ENCODE data around the gene KCNK18. TPM values are rescaled to one million over a fixed set of nuclear protein-coding genes. Genes with fewer than 3 reads are reported as not detected.

The KCNK18 gene
- total RNA-seq (2014; rRNA removed; shearing (Covaris generic)), result not detected in 2 replicates

DNA sequence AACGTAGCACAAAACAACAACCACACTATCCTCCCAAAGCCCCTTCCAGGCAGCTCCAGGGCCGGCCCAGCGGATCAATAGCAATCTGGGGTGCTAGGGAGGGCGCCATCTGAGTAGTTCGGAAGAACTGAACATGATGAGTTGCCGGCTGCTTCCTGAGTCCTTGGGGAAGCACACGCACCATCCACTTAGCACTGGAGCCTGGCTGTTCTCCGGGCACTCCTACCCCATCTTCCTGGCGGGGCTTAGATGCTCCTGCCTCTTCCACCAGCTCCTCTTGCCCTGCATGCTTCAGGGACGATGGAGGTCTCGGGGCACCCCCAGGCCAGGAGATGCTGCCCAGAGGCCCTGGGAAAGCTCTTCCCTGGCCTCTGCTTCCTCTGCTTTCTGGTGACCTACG lies at the start of gene KCNK18:
TSS of gene KCNK18 (plus strand) at position 301 of the 400 bp plus-strand sequence. CDS start at position 301, 0 bp downstream.
- no peak for DNase-seq (ENCODE audit: low read depth)

DNA sequence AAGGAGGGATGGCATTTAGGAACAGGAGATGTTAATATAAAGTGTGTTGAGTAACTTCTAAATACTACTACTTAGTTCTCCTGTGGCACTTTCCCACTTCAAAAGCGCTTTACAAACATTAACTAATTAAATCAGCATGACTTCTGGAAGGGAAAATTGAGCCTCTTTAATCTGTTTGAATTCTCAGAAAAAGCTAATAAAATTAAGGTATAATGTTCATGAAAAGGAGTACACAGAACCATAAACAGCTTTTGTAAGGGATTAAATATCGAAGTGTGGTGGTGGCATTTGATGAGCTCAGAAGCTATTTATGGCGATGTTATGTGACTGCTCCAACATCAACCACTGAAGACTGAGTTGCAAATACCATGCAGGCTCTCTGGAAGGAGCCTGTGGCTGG lies 49.0 kb upstream of the KCNK18 start:
- DNase-seq (ENCODE audit: low read depth), result no peak

GRCh38 chr10:117152668-117153067 lies 44.6 kb upstream of the KCNK18 start:
- DNase-seq (ENCODE audit: low read depth), result no peak

GRCh38 chr10:117158297-117158696 lies 39.0 kb upstream of the KCNK18 start:
- no peak for DNase-seq (ENCODE audit: low read depth)

GRCh38 chr10:117159390-117159789 lies 37.9 kb upstream of the KCNK18 start:
- no peak for DNase-seq (ENCODE audit: low read depth)

DNA sequence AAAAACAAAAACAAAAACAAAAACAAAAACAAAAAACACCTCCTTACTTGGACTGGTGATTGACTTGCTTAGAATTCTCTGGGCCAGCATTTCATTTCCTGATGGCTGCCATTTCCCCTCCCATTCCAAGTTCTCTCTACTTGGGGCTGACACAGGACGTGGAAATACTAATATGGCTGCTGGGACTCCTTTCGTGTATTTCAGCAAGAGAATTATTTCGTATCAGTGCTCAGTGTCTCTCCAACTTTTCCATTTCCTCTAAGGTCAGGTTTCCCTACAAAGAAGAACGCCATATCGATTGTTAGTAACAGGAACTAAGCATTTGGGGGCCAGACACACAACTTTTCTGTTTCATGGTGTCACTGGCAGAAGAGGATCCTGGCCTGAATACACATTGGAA lies 36.7 kb upstream of the KCNK18 start:
- DNase-seq (ENCODE audit: low read depth), result no peak

GRCh38 chr10:117161386-117162033 lies 35.8 kb upstream of the KCNK18 start:
- DNase-seq (ENCODE audit: low read depth), result no peak

GRCh38 chr10:117162093-117163060 lies 34.9 kb upstream of the KCNK18 start:
- DNase-seq (ENCODE audit: low read depth), result no peak

- DNase-seq (ENCODE audit: low read depth), result peak; percentile 58
These were observed 34.0 kb upstream of the KCNK18 start for GRCh38 chr10:117163061-117163953.

DNA sequence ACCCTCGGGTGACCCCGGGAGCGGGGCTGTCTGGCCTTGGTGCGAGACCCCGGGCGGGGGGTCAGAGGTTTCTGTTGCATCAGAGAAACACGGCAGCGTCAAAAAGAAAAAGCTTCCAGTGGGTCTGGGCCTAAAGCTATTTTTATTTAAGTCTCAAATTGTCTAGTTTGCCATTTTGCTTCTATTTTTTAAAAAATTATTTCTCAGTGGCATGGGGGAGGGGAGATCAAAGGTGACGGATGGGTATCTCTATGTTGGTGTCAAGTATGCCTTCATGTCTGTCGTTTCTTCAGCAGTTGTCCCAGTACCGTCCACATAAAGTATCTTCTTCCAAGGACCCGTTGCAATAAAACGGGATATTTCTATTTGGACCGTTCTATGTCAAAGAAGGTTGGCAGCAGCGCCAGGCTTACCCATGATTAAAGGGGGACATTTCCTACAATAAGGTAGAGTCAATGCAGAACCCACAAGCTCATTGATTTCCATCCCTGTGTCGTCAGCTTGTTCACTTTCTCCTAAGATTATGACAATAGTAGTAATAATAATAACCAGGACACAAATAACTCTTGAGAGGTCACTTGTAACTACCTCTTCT lies 33.2 kb upstream of the KCNK18 start:
- DNase-seq (ENCODE audit: low read depth), result no peak

- DNase-seq (ENCODE audit: low read depth), result no peak
These were observed 32.4 kb upstream of the KCNK18 start for GRCh38 chr10:117164592-117165537.

DNA sequence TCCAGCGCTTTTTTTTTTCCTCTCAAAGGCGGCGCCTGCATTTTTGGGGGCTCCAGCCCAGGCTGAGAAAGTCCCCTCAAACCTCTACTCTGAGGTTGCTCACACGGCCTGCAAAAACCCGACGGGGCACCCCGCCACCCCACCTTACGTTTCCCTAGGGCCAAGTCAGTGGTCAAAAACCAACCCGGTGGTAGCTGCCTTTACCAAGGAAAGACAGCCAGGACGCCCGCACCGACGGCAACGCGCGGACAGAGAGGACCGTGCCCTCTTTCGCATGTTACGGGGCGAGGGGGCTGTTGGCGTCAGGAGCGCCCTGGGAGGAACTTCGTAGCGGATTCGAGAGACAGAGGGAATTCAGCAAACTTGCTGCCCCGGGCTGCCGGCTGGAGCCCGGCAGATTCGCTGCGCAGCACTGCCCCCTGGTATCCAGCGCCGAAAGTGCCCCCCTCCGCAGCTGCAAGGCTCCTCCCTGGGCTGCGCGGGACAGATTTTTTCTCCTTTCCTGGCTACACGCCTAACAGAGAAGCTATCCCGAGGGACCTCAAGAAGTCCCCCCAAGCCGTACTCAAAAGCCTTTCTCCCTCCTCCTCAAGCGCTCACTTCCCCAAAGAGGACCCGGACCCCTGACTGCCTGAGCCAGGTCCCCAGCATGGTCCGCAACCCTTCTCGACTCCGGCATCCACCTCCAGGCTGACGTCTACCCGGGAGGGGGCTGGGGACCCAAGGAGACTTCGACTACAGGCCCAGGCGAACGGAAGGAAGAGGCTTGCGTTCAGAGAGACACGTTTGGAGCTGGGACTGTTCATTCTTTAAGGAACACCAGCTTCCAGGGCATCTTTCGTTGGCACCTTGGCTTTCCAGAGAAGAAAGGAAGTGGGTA lies 31.5 kb upstream of the KCNK18 start:
- DNase-seq (ENCODE audit: low read depth), result peak; percentile 80

- no peak for DNase-seq (ENCODE audit: low read depth)
These were observed 30.6 kb upstream of the KCNK18 start for GRCh38 chr10:117166418-117167345.

- DNase-seq (ENCODE audit: low read depth), result no peak
These were observed 29.9 kb upstream of the KCNK18 start for GRCh38 chr10:117167346-117167788.

DNA sequence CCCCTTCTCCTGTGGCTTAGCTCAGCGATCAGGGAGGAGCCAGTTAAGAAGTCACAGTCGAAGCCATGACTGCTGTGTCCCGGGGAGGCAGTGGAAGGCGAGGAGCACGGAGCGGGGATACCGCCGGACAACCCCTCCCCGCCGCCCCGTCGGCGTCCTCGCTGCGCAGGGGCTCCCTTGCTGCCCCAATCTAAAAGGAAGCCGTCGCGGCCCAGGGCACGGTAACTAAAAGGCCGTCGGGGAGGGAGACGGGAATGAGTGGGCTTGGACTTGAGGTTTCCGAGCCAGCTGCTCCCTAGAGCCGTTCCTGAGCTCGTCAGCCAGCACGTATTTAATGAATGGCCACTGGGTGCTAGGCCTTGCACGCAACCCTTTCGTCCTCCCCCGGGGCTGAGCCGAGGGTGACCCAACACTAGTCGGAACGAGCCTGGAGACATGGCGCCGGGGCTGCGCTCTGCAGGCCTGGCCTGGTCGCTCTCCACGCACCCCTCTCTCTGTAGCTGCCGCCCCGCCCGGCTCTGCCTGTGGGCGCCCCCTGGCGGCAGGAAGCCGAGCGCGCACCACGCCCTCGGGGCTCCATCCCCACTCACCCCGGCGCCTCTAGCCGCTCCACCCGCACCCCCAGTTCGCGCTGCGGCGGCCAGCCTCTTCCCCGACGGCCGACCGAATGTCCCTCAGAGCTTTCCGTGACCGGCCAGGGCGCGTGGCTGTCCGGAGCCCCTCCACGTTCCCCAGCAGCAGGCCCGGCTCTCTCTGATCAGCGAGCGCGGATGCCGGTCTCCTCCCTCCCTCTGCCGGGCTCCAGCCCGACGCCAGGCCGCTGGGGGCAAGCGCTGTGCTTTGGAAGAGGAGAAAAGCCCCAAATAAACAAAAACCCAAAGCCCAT lies 29.3 kb upstream of the KCNK18 start:
- DNase-seq (ENCODE audit: low read depth), result peak; percentile 71

DNA sequence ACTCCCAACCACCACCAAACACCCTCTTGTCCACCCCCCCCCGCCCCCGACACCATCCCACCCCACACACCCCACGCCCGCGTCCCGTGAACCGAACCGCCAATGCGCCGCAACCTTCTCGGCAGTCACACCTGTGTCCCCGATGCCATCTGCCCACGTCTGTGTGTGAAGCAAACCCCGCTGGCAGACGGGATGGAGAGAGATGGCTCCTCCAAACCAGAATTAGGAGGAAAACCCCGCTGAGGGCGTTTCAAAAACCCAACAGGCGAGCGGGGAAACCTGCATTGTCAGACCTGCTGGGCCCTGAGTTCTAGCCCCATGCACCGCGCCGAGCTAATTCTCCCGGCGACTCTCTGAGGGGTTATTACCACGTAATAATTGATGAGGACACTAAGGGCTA lies 28.6 kb upstream of the KCNK18 start:
- DNase-seq (ENCODE audit: low read depth), result no peak

DNA sequence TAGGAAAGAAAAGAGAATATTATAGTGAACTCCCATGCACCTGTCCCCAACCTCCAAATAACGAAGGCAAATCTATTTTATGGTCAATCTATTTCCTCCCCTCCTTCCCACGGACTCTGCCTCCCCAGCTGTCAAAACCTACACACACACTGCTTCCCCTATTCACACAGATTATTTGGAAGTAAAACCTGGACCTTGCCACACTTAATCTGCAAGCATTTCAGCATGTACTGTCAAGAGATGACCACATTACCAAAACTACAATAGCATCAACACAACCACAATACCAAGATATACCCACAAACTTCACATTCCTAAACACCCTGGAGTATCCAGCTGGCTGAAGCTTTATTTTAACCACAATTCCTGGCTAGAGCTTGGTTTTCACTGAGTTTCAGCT lies 27.8 kb upstream of the KCNK18 start:
- no peak for DNase-seq (ENCODE audit: low read depth)
